Smooth muscle cell (in vitro differentiated cells): ENCODE measurements around the gene LGR6. TPM values are rescaled to one million over a fixed set of nuclear protein-coding genes. Genes with fewer than 3 reads are reported as not detected.

ENCODE experiments used
- DNase-seq: peaks from one replicate; lab custom pipeline; 2025; ENCODE audit not compliant: unreplicated experiment; lab: John Stamatoyannopoulos, UW
- H2AFZ ChIP-seq: fragments of 200-600 bp; sonication (generic); 2 replicates; pipeline ENCODE4 v1.6.0; 2016; ENCODE audit warnings: antibody characterized with exemption, low read depth, mild to moderate bottlenecking
- H3F3A ChIP-seq: fragments of 200-600 bp; sonication (generic); 2 replicates; pipeline ENCODE4 v1.6.0; 2017; ENCODE audit warnings: antibody characterized with exemption, low read depth
- H3K27ac ChIP-seq: fragments of 200-600 bp; sonication (generic); 2 replicates; pipeline ENCODE4 v1.5.1; 2016; ENCODE audit warnings: low read depth, mild to moderate bottlenecking
- H3K27me3 ChIP-seq: fragments of 200-600 bp; sonication (generic); 2 replicates; pipeline ENCODE4 v1.6.1; 2016; ENCODE audit warnings: low read depth, mild to moderate bottlenecking
- H3K36me3 ChIP-seq: fragments of 200-600 bp; sonication (generic); 2 replicates; pipeline ENCODE4 v1.5.1; 2016; ENCODE audit warnings: low read depth
- H3K4me1 ChIP-seq: fragments of 200-600 bp; sonication (generic); 2 replicates; pipeline ENCODE4 v1.5.1; 2016; ENCODE audit warnings: low read depth
- H3K4me2 ChIP-seq: fragments of 200-600 bp; sonication (generic); 2 replicates; pipeline ENCODE4 v1.6.0; 2016; ENCODE audit warnings: mild to moderate bottlenecking
- H3K4me3 ChIP-seq: fragments of 200-600 bp; sonication (generic); 2 replicates; pipeline ENCODE4 v1.5.1; 2016; ENCODE audit warnings: mild to moderate bottlenecking
- H3K79me2 ChIP-seq: fragments of 200-600 bp; sonication (generic); 2 replicates; pipeline ENCODE4 v1.6.0; 2016; ENCODE audit warnings: low read depth, mild to moderate bottlenecking
- H3K9ac ChIP-seq: fragments of 200-600 bp; sonication (generic); 2 replicates; pipeline ENCODE4 v1.6.0; 2016; ENCODE audit warnings: low read depth
- H3K9me3 ChIP-seq: fragments of 200-600 bp; sonication (generic); replicated peaks from 2 replicates; pipeline ENCODE4 v1.5.1; 2016; ENCODE audit warnings: low read depth
- H4K20me1 ChIP-seq: fragments of 200-600 bp; sonication (generic); 2 replicates; pipeline ENCODE4 v1.6.0; 2016; ENCODE audit warnings: low read depth
- WGBS: methylation state at CpG from one replicate; pipeline ENCODE4 v1.1.7; 2016; ENCODE audit warnings: low lambda C conversion rate; 5-methylcytosine and 5-hydroxymethylcytosine counted together
- polyA plus RNA-seq: library from polyadenylated mRNA; unstranded; fragments of >200 nt; fragmentation: Nextera tagmentation; extraction: Ambion mirVana; gene quantifications from 2 replicates; pipeline ENCODE4 v1.2.1, GENCODE V29; 2016
- total RNA-seq: library from RNA; depleted of rRNA; stranded (reverse); fragments of >200 nt; gene quantifications from 2 replicates; pipeline ENCODE4 v1.2.3, GENCODE V29; 2014
- TF ChIP-seq, protein P1 (sequence below): fragments of 200-600 bp; sonication (generic); IDR thresholded peaks from 2 replicates; pipeline ENCODE4 v1.5.1; 2017; ENCODE audit warnings: borderline replicate concordance, mild to moderate bottlenecking, antibody characterized with exemption; ENCODE audit not compliant: insufficient read depth, poor library complexity, severe bottlenecking

Gene LGR6
- total and polyA plus RNA-seq, 2 experiments from 2014 or later: 1.8 to 2.9 TPM

DNA sequence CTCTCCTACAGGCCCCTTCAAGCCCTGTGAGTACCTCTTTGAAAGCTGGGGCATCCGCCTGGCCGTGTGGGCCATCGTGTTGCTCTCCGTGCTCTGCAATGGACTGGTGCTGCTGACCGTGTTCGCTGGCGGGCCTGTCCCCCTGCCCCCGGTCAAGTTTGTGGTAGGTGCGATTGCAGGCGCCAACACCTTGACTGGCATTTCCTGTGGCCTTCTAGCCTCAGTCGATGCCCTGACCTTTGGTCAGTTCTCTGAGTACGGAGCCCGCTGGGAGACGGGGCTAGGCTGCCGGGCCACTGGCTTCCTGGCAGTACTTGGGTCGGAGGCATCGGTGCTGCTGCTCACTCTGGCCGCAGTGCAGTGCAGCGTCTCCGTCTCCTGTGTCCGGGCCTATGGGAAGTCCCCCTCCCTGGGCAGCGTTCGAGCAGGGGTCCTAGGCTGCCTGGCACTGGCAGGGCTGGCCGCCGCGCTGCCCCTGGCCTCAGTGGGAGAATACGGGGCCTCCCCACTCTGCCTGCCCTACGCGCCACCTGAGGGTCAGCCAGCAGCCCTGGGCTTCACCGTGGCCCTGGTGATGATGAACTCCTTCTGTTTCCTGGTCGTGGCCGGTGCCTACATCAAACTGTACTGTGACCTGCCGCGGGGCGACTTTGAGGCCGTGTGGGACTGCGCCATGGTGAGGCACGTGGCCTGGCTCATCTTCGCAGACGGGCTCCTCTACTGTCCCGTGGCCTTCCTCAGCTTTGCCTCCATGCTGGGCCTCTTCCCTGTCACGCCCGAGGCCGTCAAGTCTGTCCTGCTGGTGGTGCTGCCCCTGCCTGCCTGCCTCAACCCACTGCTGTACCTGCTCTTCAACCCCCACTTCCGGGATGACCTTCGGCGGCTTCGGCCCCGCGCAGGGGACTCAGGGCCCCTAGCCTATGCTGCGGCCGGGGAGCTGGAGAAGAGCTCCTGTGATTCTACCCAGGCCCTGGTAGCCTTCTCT, 124.6 kb downstream of the LGR6 start:
- no peak overlapping the region for H3K4me2 ChIP-seq
- WGBS: 91% methylated on average over 52 of the region's 52 CpGs

DNA sequence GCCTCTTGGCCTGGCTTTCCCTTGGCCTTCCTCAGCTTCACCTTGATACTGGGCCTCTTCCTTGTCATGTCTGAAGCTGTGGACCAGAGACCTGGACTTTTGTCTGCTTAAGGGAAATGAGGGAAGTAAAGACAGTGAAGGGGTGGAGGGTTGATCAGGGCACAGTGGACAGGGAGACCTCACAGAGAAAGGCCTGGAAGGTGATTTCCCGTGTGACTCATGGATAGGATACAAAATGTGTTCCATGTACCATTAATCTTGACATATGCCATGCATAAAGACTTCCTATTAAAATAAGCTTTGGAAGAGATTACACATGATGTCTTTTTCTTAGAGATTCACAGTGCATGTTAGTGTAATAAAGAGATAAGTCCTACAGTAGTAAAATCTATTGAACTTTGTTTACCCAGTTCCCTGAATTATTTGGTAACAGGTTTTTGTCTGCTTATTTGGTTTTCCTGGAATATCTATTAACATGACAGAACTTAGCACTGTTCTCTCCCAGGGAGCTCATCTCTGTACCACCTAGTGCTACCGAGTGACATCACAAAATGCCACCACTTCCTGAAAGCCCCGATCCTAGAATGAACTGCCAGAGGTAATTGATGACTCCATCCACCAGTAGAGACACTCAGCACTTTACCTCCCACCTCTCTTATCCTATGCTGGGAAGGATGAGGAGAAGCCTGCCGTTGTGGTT, 125.9 kb downstream of the LGR6 start:
- Histone ChIP-seq H3K4me2 (no peak overlapping the region), H3K27me3 (peaks cover 7% of the 10 kb centered on the region), H2AFZ (no peak overlapping the region), H3K4me3 (no peak overlapping the region), H3F3A (no peaks in the 10 kb centered on the region), H3K27ac (no peak overlapping the region), H4K20me1 (no peaks in the 10 kb centered on the region), H3K9me3 (no peaks in the 10 kb centered on the region), H3K36me3 (no peaks in the 10 kb centered on the region), H3K79me2 (no peaks in the 10 kb centered on the region), H3K4me1 (no peaks in the 10 kb centered on the region), H3K9ac (no peak overlapping the region)
- no peak for DNase-seq
- 90% methylated on average over 4 of the region's 4 CpGs for WGBS
- TF ChIP-seq, protein P1, sequence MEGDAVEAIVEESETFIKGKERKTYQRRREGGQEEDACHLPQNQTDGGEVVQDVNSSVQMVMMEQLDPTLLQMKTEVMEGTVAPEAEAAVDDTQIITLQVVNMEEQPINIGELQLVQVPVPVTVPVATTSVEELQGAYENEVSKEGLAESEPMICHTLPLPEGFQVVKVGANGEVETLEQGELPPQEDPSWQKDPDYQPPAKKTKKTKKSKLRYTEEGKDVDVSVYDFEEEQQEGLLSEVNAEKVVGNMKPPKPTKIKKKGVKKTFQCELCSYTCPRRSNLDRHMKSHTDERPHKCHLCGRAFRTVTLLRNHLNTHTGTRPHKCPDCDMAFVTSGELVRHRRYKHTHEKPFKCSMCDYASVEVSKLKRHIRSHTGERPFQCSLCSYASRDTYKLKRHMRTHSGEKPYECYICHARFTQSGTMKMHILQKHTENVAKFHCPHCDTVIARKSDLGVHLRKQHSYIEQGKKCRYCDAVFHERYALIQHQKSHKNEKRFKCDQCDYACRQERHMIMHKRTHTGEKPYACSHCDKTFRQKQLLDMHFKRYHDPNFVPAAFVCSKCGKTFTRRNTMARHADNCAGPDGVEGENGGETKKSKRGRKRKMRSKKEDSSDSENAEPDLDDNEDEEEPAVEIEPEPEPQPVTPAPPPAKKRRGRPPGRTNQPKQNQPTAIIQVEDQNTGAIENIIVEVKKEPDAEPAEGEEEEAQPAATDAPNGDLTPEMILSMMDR: no peak

More for the DNA sequence above, 124.6 kb downstream of the LGR6 start:
- TF ChIP-seq, protein P1: no peak
- Histone ChIP-seq H3F3A (no peaks in the 10 kb centered on the region), H3K79me2 (no peaks in the 10 kb centered on the region), H4K20me1 (no peaks in the 10 kb centered on the region), H3K4me1 (no peaks in the 10 kb centered on the region), H3K4me3 (no peak overlapping the region), H2AFZ (no peak overlapping the region), H3K36me3 (no peaks in the 10 kb centered on the region), H3K9me3 (no peaks in the 10 kb centered on the region), H3K27me3 (peaks cover 7% of the 10 kb centered on the region), H3K9ac (no peak overlapping the region), H3K27ac (no peak overlapping the region)
- DNase-seq: no peak

DNA sequence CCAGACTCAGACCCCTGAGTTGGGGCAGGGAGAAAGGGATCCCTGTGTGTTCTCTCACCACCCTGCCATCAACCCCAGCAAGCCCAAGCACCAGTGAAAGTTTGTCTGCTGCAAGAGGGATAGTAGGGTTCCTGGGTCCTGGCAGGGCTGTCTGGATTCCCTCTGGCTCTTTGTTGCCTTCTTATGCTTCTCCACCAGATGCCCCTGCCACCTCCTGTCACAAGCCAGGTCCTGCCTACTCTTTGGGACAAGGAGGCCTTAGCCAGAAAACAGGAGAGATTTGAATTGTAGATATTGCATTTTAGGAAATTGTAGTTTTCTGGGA, 126.4 kb downstream of the LGR6 start:
- TF ChIP-seq, protein P1: no peak

More for the DNA sequence above, 126.4 kb downstream of the LGR6 start:
- no peak overlapping the region for H3K27ac ChIP-seq
- peaks cover 7% of the 10 kb centered on the region for H3K27me3 ChIP-seq
- H3K79me2 ChIP-seq: no peaks in the 10 kb centered on the region
- no peak overlapping the region for H3K4me2 ChIP-seq
- H3K4me3 ChIP-seq: no peak overlapping the region
- H3K9ac ChIP-seq: no peak overlapping the region
- H4K20me1 ChIP-seq: no peaks in the 10 kb centered on the region
- DNase-seq: no peak
- H3K9me3 ChIP-seq: no peaks in the 10 kb centered on the region
- H2AFZ ChIP-seq: no peak overlapping the region
- H3F3A ChIP-seq: no peaks in the 10 kb centered on the region
- no peaks in the 10 kb centered on the region for H3K4me1 ChIP-seq
- H3K36me3 ChIP-seq: no peaks in the 10 kb centered on the region
